ENCODE data around the gene SLC7A5. TPM values are rescaled to one million over a fixed set of nuclear protein-coding genes. Genes with fewer than 3 reads are reported as not detected.

The SLC7A5 gene
- total and polyA plus RNA-seq, 2 of the 13 experiments (the other 11 are each of a cell fraction or from before 2014, with no cell fraction given), result 79.6 to 155 TPM

- TF ChIP-seq SRSF4 (IDR thresholded peaks at IDR 0.05; ENCODE audit: low read depth, low read length, poor library complexity, severe bottlenecking) (no peak), MIER2 (CRISPR knock-in tag; IDR thresholded peaks at IDR 0.05) (no peak), RAD21 (CRISPR knock-in tag; IDR thresholded peaks at IDR 0.05) (no peak), ATF5 (CRISPR knock-in tag; IDR thresholded peaks at IDR 0.05; ENCODE audit: low read depth) (no peak), ATF7 (IDR thresholded peaks at IDR 0.05) (no peak), ATF7 (CRISPR knock-in tag; IDR thresholded peaks at IDR 0.05) (no peak), ZBTB21 (CRISPR knock-in tag; IDR thresholded peaks at IDR 0.05) (peak; percentile 54), ISL2 (CRISPR knock-in tag; IDR thresholded peaks at IDR 0.05) (no peak), HNRNPL (IDR thresholded peaks at IDR 0.05; ENCODE audit: low read depth, low read length) (peak; percentile 94), NFYB (CRISPR knock-in tag; IDR thresholded peaks at IDR 0.05) (no peak), TBP (CRISPR knock-in tag; IDR thresholded peaks at IDR 0.05) (no peak), NFIB (CRISPR knock-in tag; IDR thresholded peaks at IDR 0.05; ENCODE audit: borderline replicate concordance) (no peak), SAFB2 (CRISPR knock-in tag; IDR thresholded peaks at IDR 0.05; ENCODE audit: borderline replicate concordance, low read depth) (0 out of 2 replicates have a peak, but pooled peaks have one; percentile 22), MAFF (IDR thresholded peaks at IDR 0.05; ENCODE audit: low read depth, low read length) (no peak), NR1H2 (CRISPR knock-in tag; IDR thresholded peaks at IDR 0.05; ENCODE audit: borderline replicate concordance, low read depth) (no peak), KLF11 (CRISPR knock-in tag; IDR thresholded peaks at IDR 0.05) (no peak), SIX1 (CRISPR knock-in tag; IDR thresholded peaks at IDR 0.05; ENCODE audit: borderline replicate concordance) (no peak), ZNF180 (CRISPR knock-in tag; IDR thresholded peaks at IDR 0.05; ENCODE audit: borderline replicate concordance, low read depth) (no peak), KLF9 (CRISPR knock-in tag; IDR thresholded peaks at IDR 0.05; ENCODE audit: low read depth) (no peak)
- TF ChIP-seq, protein P1, sequence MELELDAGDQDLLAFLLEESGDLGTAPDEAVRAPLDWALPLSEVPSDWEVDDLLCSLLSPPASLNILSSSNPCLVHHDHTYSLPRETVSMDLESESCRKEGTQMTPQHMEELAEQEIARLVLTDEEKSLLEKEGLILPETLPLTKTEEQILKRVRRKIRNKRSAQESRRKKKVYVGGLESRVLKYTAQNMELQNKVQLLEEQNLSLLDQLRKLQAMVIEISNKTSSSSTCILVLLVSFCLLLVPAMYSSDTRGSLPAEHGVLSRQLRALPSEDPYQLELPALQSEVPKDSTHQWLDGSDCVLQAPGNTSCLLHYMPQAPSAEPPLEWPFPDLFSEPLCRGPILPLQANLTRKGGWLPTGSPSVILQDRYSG (CRISPR knock-in tag; IDR thresholded peaks at IDR 0.05), result peak; percentile 82; the same call in 1 of the 2 replicates
- TF ChIP-seq, protein P2, sequence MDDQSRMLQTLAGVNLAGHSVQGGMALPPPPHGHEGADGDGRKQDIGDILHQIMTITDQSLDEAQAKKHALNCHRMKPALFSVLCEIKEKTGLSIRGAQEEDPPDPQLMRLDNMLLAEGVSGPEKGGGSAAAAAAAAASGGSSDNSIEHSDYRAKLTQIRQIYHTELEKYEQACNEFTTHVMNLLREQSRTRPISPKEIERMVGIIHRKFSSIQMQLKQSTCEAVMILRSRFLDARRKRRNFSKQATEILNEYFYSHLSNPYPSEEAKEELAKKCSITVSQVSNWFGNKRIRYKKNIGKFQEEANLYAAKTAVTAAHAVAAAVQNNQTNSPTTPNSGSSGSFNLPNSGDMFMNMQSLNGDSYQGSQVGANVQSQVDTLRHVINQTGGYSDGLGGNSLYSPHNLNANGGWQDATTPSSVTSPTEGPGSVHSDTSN (CRISPR knock-in tag; IDR thresholded peaks at IDR 0.05; ENCODE audit: borderline replicate concordance), result no peak
- TF ChIP-seq, protein P3, sequence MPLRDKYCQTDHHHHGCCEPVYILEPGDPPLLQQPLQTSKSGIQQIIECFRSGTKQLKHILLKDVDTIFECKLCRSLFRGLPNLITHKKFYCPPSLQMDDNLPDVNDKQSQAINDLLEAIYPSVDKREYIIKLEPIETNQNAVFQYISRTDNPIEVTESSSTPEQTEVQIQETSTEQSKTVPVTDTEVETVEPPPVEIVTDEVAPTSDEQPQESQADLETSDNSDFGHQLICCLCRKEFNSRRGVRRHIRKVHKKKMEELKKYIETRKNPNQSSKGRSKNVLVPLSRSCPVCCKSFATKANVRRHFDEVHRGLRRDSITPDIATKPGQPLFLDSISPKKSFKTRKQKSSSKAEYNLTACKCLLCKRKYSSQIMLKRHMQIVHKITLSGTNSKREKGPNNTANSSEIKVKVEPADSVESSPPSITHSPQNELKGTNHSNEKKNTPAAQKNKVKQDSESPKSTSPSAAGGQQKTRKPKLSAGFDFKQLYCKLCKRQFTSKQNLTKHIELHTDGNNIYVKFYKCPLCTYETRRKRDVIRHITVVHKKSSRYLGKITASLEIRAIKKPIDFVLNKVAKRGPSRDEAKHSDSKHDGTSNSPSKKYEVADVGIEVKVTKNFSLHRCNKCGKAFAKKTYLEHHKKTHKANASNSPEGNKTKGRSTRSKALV (CRISPR knock-in tag; IDR thresholded peaks at IDR 0.05), result peak; percentile 71; the same call in 1 of the 2 replicates
- TF ChIP-seq, protein P4, sequence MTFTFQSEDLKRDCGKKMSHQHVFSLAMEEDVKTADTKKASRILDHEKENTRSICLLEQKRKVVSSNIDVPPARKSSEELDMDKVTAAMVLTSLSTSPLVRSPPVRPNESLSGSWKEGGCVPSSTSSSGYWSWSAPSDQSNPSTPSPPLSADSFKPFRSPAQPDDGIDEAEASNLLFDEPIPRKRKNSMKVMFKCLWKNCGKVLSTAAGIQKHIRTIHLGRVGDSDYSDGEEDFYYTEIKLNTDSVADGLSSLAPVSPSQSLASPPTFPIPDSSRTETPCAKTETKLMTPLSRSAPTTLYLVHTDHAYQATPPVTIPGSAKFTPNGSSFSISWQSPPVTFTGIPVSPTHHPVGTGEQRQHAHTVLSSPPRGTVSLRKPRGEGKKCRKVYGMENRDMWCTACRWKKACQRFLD (CRISPR knock-in tag; IDR thresholded peaks at IDR 0.05; ENCODE audit: borderline replicate concordance), result 0 out of 2 replicates have a peak, but pooled peaks have one; percentile 4
Measured at GRCh38 chr16:87855852-87856715, 13.2 kb downstream of the SLC7A5 start (continued).
